Measurements from ENCODE around the gene SPG7. TPM values are rescaled to one million over a fixed set of nuclear protein-coding genes. Genes with fewer than 3 reads are reported as not detected.

SPG7 gene
- total RNA-seq, 1 experiment from 2014 or later = 118 TPM

- CTCF ChIA-PET = no interaction called here
- in situ Hi-C loops (cut with HindIII; ENCODE audit: low pct_unique_long_range_greater_than_20kb, low sequenced_read_pairs) = no loop called here
Measured at GRCh38 chr16:89548344-89549006, 40.3 kb downstream of the SPG7 start.

DNA sequence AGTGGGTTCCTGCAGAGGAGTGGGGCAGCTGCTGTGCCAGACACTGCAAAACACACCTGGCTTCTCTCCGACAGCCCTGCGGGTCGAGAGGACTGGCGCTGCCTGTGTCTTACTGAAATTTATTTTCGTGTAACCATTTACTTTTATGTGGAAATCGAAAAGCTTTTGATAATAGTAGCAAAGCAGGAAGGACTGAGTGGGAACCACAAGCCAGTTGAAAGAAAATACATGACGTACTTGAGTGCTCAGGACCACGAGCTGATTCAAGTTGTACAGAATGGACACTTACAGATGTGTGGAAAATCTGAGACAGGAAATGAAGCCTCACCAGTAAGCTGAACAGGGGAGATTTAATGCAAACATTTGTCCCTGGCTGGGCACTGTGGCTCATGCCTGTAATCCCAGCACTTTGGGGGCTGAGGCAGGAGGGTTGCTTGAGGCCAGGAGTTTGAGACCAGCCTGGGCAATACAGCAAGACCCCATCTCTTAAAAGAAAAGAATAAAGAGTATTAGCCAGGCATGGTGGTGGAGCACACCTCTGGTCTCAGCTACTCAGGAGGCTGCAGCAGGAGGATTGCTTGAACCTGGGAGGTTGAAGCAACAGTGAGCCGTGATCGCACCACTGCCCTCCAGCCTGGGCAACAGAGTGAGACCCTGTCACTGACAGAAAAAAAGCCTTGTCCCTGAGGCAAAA is 41.0 kb downstream of the SPG7 start:
- ChIA-PET POLR2A (no interaction called here), CTCF (no interaction called here)
- in situ Hi-C loops (cut with HindIII; ENCODE audit: low pct_unique_long_range_greater_than_20kb, low sequenced_read_pairs) = no loop called here
- Histone ChIP-seq H3K9me3 (ENCODE audit: control insufficient read depth, insufficient read depth, low read depth, low read length) (no peaks in the 10 kb centered on the region), H3K27ac (ENCODE audit: low read length) (no peak overlapping the region), H3K27me3 (ENCODE audit: control insufficient read depth, insufficient read depth, low read length) (no peaks in the 10 kb centered on the region), H3K4me1 (ENCODE audit: control insufficient read depth, insufficient read depth, low read length) (no peaks in the 10 kb centered on the region), H3K4me3 (ENCODE audit: low read depth in 2 of 2, low read length in 2 of 2) (no peak overlapping the region), H3K36me3 (ENCODE audit: control insufficient read depth, insufficient read depth, low read length) (peaks cover 5% of the 10 kb centered on the region; the same call in 1 of the 2 replicates)
- DNase-seq (ENCODE audit: low read depth, low spot score) (no peak), ATAC-seq (no peak)
- TF ChIP-seq, protein P1, sequence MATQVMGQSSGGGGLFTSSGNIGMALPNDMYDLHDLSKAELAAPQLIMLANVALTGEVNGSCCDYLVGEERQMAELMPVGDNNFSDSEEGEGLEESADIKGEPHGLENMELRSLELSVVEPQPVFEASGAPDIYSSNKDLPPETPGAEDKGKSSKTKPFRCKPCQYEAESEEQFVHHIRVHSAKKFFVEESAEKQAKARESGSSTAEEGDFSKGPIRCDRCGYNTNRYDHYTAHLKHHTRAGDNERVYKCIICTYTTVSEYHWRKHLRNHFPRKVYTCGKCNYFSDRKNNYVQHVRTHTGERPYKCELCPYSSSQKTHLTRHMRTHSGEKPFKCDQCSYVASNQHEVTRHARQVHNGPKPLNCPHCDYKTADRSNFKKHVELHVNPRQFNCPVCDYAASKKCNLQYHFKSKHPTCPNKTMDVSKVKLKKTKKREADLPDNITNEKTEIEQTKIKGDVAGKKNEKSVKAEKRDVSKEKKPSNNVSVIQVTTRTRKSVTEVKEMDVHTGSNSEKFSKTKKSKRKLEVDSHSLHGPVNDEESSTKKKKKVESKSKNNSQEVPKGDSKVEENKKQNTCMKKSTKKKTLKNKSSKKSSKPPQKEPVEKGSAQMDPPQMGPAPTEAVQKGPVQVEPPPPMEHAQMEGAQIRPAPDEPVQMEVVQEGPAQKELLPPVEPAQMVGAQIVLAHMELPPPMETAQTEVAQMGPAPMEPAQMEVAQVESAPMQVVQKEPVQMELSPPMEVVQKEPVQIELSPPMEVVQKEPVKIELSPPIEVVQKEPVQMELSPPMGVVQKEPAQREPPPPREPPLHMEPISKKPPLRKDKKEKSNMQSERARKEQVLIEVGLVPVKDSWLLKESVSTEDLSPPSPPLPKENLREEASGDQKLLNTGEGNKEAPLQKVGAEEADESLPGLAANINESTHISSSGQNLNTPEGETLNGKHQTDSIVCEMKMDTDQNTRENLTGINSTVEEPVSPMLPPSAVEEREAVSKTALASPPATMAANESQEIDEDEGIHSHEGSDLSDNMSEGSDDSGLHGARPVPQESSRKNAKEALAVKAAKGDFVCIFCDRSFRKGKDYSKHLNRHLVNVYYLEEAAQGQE (IDR thresholded peaks at IDR 0.05; ENCODE audit: insufficient read depth in 1 of 2, low read depth in 2 of 2, low read length in 1 of 2) = no peak
- TF ChIP-seq POLR2AphosphoS5 (IDR thresholded peaks at IDR 0.05; ENCODE audit: low read depth, low read length) (no peak), SIN3A (IDR thresholded peaks at IDR 0.05; ENCODE audit: borderline replicate concordance, insufficient read depth, low read depth, low read length) (no peak), TCF7L2 (IDR thresholded peaks at IDR 0.05; ENCODE audit: low read depth, low read length) (no peak)
- TF ChIP-seq, protein P2, sequence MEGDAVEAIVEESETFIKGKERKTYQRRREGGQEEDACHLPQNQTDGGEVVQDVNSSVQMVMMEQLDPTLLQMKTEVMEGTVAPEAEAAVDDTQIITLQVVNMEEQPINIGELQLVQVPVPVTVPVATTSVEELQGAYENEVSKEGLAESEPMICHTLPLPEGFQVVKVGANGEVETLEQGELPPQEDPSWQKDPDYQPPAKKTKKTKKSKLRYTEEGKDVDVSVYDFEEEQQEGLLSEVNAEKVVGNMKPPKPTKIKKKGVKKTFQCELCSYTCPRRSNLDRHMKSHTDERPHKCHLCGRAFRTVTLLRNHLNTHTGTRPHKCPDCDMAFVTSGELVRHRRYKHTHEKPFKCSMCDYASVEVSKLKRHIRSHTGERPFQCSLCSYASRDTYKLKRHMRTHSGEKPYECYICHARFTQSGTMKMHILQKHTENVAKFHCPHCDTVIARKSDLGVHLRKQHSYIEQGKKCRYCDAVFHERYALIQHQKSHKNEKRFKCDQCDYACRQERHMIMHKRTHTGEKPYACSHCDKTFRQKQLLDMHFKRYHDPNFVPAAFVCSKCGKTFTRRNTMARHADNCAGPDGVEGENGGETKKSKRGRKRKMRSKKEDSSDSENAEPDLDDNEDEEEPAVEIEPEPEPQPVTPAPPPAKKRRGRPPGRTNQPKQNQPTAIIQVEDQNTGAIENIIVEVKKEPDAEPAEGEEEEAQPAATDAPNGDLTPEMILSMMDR (IDR thresholded peaks at IDR 0.05) = no peak
- intact Hi-C loops (cut with micrococcal nuclease; ENCODE audit: unreplicated experiment) = no loop called here
- no TSS peak for BruUV-seq (replicated peaks)

More at GRCh38 chr16:89548344-89549006, 40.3 kb downstream of the SPG7 start:
- Histone ChIP-seq H3K27ac (ENCODE audit: low read length) (no peak overlapping the region), H3K27me3 (ENCODE audit: control insufficient read depth, insufficient read depth, low read length) (no peaks in the 10 kb centered on the region), H3K9me3 (ENCODE audit: control insufficient read depth, insufficient read depth, low read depth, low read length) (no peaks in the 10 kb centered on the region), H3K36me3 (ENCODE audit: control insufficient read depth, insufficient read depth, low read length) (peaks cover 5% of the 10 kb centered on the region; the same call in 1 of the 2 replicates), H3K4me1 (ENCODE audit: control insufficient read depth, insufficient read depth, low read length) (no peaks in the 10 kb centered on the region), H3K4me3 (ENCODE audit: low read depth in 2 of 2, low read length in 2 of 2) (no peak overlapping the region)
- POLR2A ChIA-PET = no interaction called here
- DNase-seq (ENCODE audit: low read depth, low spot score) = no peak
- intact Hi-C loops (cut with micrococcal nuclease; ENCODE audit: unreplicated experiment) = no loop called here
- TF ChIP-seq POLR2AphosphoS5 (IDR thresholded peaks at IDR 0.05; ENCODE audit: low read depth, low read length) = no peak
- TF ChIP-seq, protein P1 (IDR thresholded peaks at IDR 0.05; ENCODE audit: insufficient read depth in 1 of 2, low read depth in 2 of 2, low read length in 1 of 2) = no peak
- no peak for TF ChIP-seq TCF7L2 (IDR thresholded peaks at IDR 0.05; ENCODE audit: low read depth, low read length)
- TF ChIP-seq, protein P2 (IDR thresholded peaks at IDR 0.05) = no peak
- no peak for TF ChIP-seq SIN3A (IDR thresholded peaks at IDR 0.05; ENCODE audit: borderline replicate concordance, insufficient read depth, low read depth, low read length)
- ATAC-seq = no peak
- TSS peak; percentile 42 for BruUV-seq (replicated peaks)
